Activated B cell treated with CpG ODN at 0.5 μM for 24 hours (primary cell): ENCODE measurements around the gene ZNF398. TPM values are rescaled to one million over a fixed set of nuclear protein-coding genes. Genes with fewer than 3 reads are reported as not detected.

ENCODE experiments used
- ATAC-seq: fragments of 200-7000 bp; cut with Tn5 transposase; one replicate; pipeline ENCODE4 v1.10.0; 2021; ENCODE audit warnings: low read depth, mild to moderate bottlenecking, moderate library complexity
- CTCF ChIA-PET: fragments of 350-600 bp; sonication (Branson Sonifier 250); formaldehyde crosslinking; loops from one replicate; lab custom pipeline; 2021; ENCODE audit warnings: antibody characterized with exemption; lab: Charles Lee
- POLR2A ChIA-PET: fragments of 350-600 bp; sonication (Branson Sonifier 250); formaldehyde crosslinking; loops from one replicate; lab custom pipeline; 2021; ENCODE audit warnings: antibody characterized with exemption; lab: Charles Lee
- DNase-seq: peaks from one replicate; pipeline ENCODE4 v3.0.0; 2022
- H3K27ac Mint-ChIP-seq: one replicate; pipeline ENCODE4 v1.8.0; 2020; ENCODE audit warnings: mixed read lengths
- H3K27me3 Mint-ChIP-seq: one replicate; pipeline ENCODE4 v1.8.0; 2021; ENCODE audit warnings: mixed read lengths
- H3K36me3 Mint-ChIP-seq: one replicate; pipeline ENCODE4 v1.8.0; 2021; ENCODE audit warnings: low read depth, mixed read lengths
- H3K4me1 Mint-ChIP-seq: one replicate; pipeline ENCODE4 v1.8.0; 2021; ENCODE audit warnings: mixed read lengths
- H3K4me3 Mint-ChIP-seq: one replicate; pipeline ENCODE4 v1.8.0; 2020; ENCODE audit warnings: mild to moderate bottlenecking, mixed read lengths
- H3K9me3 Mint-ChIP-seq: one replicate; pipeline ENCODE4 v1.8.0; 2020; ENCODE audit warnings: mixed read lengths
- CTCF ChIP-seq: fragments of 200-600 bp; IDR thresholded peaks from one replicate; pipeline ENCODE4 v1.8.0; 2022; ENCODE audit warnings: antibody characterized with exemption, mild to moderate bottlenecking
- intact Hi-C: fragments of 100-400 bp; cut with micrococcal nuclease; formaldehyde crosslinking; loops from one replicate; pipeline ENCODE4 v1.15.1; 2024
- total RNA-seq: library from RNA; stranded (reverse); gene quantifications from 2 replicates; pipeline ENCODE4 v1.2.3, GENCODE V29; 2022

The ZNF398 gene
- total RNA-seq, 1 donor from 2014 or later, result 17.3 TPM

- intact Hi-C loops, result no loop called here
- DNase-seq, result no peak
- Mint-ChIP-seq H3K27me3 (peaks cover 10% of the 10 kb centered on the region), H3K4me3 (no peak overlapping the region), H3K27ac (no peak overlapping the region), H3K9me3 (no peaks in the 10 kb centered on the region), H3K36me3 (peaks cover 16% of the 10 kb centered on the region), H3K4me1 (no peaks in the 10 kb centered on the region)
- POLR2A ChIA-PET, result no interaction called here
- TF ChIP-seq CTCF, result no peak
- CTCF ChIA-PET, result no interaction called here
- ATAC-seq, result no peak
Measured at GRCh38 chr7:149228831-149229471, 81.7 kb downstream of the ZNF398 start.

GRCh38 chr7:149229526-149229925, 82.3 kb downstream of the ZNF398 start:
- Mint-ChIP-seq H3K4me3 (no peak overlapping the region), H3K4me1 (no peaks in the 10 kb centered on the region), H3K36me3 (peaks cover 12% of the 10 kb centered on the region), H3K9me3 (no peaks in the 10 kb centered on the region), H3K27ac (no peak overlapping the region), H3K27me3 (peaks cover 12% of the 10 kb centered on the region)
- intact Hi-C loops, result no loop called here
- TF ChIP-seq CTCF, result no peak
- ATAC-seq, result peak; percentile 34
- no peak for DNase-seq
- POLR2A ChIA-PET, result no interaction called here
- CTCF ChIA-PET, result no interaction called here

GRCh38 chr7:149232362-149232761, 85.1 kb downstream of the ZNF398 start:
- CTCF ChIA-PET, result no interaction called here

More at GRCh38 chr7:149232362-149232761, 85.1 kb downstream of the ZNF398 start:
- Mint-ChIP-seq H3K27ac (no peak overlapping the region), H3K36me3 (no peaks in the 10 kb centered on the region), H3K9me3 (no peaks in the 10 kb centered on the region), H3K4me1 (no peaks in the 10 kb centered on the region), H3K27me3 (peaks cover 12% of the 10 kb centered on the region), H3K4me3 (no peak overlapping the region)
- TF ChIP-seq CTCF, result no peak
- no peak for DNase-seq
- POLR2A ChIA-PET, result no interaction called here
- no peak for ATAC-seq
- intact Hi-C loops, result no loop called here

Other genes starting within 250 kb of the ZNF398 start
- 57.4 and 59.4 TPM in 2 replicates for gene PDIA4, start 118.9 kb upstream of the ZNF398 start, total RNA-seq
- 9.2 and 11.0 TPM in 2 replicates for gene ZNF786, start 56.7 kb upstream of the ZNF398 start, total RNA-seq
- 1.4 and 1.9 TPM in 2 replicates for gene ZNF425, start 21.1 kb upstream of the ZNF398 start, total RNA-seq
- 21.6 and 21.7 TPM in 2 replicates for gene ZNF282, start 48.1 kb downstream of the ZNF398 start, total RNA-seq
- gene ZNF212, start 92.2 kb downstream of the ZNF398 start, total RNA-seq, result 17.0 and 21.0 TPM in 2 replicates
- 28.5 and 34.1 TPM in 2 replicates for gene ZNF783, start 114.7 kb downstream of the ZNF398 start, total RNA-seq